HepG2 (cell line): ENCODE results near the gene ZNF416. TPM values are rescaled to one million over a fixed set of nuclear protein-coding genes. Genes with fewer than 3 reads are reported as not detected.

Experiments used
- ATAC-seq: fragments of 200-7000 bp; cut with Tn5 transposase; 3 replicates; pipeline ENCODE4 v1.9.1; 2020; ENCODE audit warnings: mild to moderate bottlenecking, moderate library complexity
- BruUV-seq: library from RNA; stranded (reverse); fragments of 400-500 nt; replicated peaks from 2 replicates; lab custom pipeline; 2021; lab: Mats Ljungman, UMichigan
- CTCF ChIA-PET: fragments of 300-600 bp; formaldehyde crosslinking; extraction: SDS; loops from one replicate; lab custom pipeline; 2021; ENCODE audit warnings: low total read pairs, inconsistent platforms, low intra/inter-chr PET ratio; lab: Yijun Ruan, JAX
- POLR2A ChIA-PET: fragments of 350-600 bp; sonication (Branson Sonifier 250); formaldehyde crosslinking; loops from one replicate; lab custom pipeline; 2020; ENCODE audit warnings: antibody characterized with exemption, inconsistent platforms; lab: Yijun Ruan, JAX
- DNase-seq: peaks from one replicate; pipeline ENCODE4 v3.0.0-alpha.2; 2015; ENCODE audit warnings: low spot score
- FAIRE-seq: peaks from 3 replicates; lab custom pipeline; 2011; peaks lifted over from hg19 to GRCh38; lab: Jason Lieb, UNC
- H2AFZ ChIP-seq: one replicate; pipeline ENCODE4 v1.6.1; 2011; ENCODE audit warnings: low read length, inconsistent platforms
- H3K27ac ChIP-seq: fragments of 300-600 bp; 3 replicates; pipeline ENCODE4 v1.8.0; 2011; ENCODE audit warnings: mixed run types, mild to moderate bottlenecking, mixed read lengths, low read length, inconsistent platforms; ENCODE audit not compliant: insufficient read depth; ENCODE audit errors: extremely low read length
- H3K27me3 ChIP-seq, 2 experiments: fragments of 200-600 bp in 1 of 2; 2 replicates in 1 of 2; 3 replicates in 1 of 2; pipeline versions ENCODE4 v1.6.0 to v1.8.0; 2011; ENCODE audit warnings: low read length in 2 of 2, mild to moderate bottlenecking in 2 of 2, moderate library complexity in 2 of 2, inconsistent platforms in 1 of 2; ENCODE audit not compliant: insufficient read depth in 2 of 2, control insufficient read depth in 1 of 2
- H3K36me3 ChIP-seq, 2 experiments: fragments of 200-600 bp in 1 of 2; replicated peaks in 1 of 2; 2 replicates in 1 of 2; 3 replicates in 1 of 2; pipeline versions ENCODE4 v1.5.1 to v1.8.0; 2011; ENCODE audit warnings: low read length in 2 of 2, inconsistent platforms in 1 of 2; ENCODE audit not compliant: insufficient read depth in 2 of 2, control insufficient read depth in 1 of 2
- H3K4me1 ChIP-seq: 2 replicates; pipeline ENCODE4 v1.5.1; 2012; ENCODE audit warnings: low read length, inconsistent platforms; ENCODE audit not compliant: insufficient read depth
- H3K4me2 ChIP-seq: 2 replicates; pipeline ENCODE4 v1.6.0; 2011; ENCODE audit warnings: low read depth, low read length, inconsistent platforms
- H3K4me3 ChIP-seq, 3 experiments: fragments of 200-600 bp in 1 of 3; sonication (generic), shearing (Covaris generic) in 1 of 3; replicated peaks in 1 of 3; 2 replicates each; pipeline ENCODE4 v1.5.1; 2011 to 2016; ENCODE audit warnings: low read length in 3 of 3, inconsistent platforms in 2 of 3, low read depth in 2 of 3, mild to moderate bottlenecking in 2 of 3, control low read depth in 1 of 3, mixed read lengths in 1 of 3; ENCODE audit not compliant: insufficient read depth in 1 of 3
- H3K79me2 ChIP-seq: one replicate; pipeline ENCODE4 v1.6.1; 2011; ENCODE audit warnings: low read length, inconsistent platforms; ENCODE audit not compliant: insufficient read depth
- H3K9ac ChIP-seq: 2 replicates; pipeline ENCODE4 v1.6.0; 2011; ENCODE audit warnings: mild to moderate bottlenecking, low read depth, low read length, inconsistent platforms; ENCODE audit not compliant: insufficient read depth
- H3K9me3 ChIP-seq: 2 replicates; pipeline ENCODE4 v1.5.1; 2012; ENCODE audit warnings: mild to moderate bottlenecking, low read length
- H4K20me1 ChIP-seq: 2 replicates; pipeline ENCODE4 v1.6.0; 2011; ENCODE audit warnings: inconsistent platforms, mild to moderate bottlenecking, low read length, moderate library complexity; ENCODE audit not compliant: insufficient read depth
- BORCS8-MEF2B ChIP-seq: sonication (generic); formaldehyde crosslinking; IDR thresholded peaks from 2 replicates; pipeline ENCODE4 v1.8.0; 2022; ENCODE audit warnings: mild to moderate bottlenecking, missing genetic modification reagents
- ZFP90 ChIP-seq: sonication (generic); formaldehyde crosslinking; IDR thresholded peaks from 2 replicates; pipeline ENCODE4 v1.8.0; 2022; ENCODE audit warnings: missing genetic modification reagents, mild to moderate bottlenecking, inconsistent platforms, borderline replicate concordance
- ZNF274 ChIP-seq: sonication (generic); formaldehyde crosslinking; IDR thresholded peaks from 2 replicates; pipeline ENCODE4 v1.5.1; 2020; ENCODE audit warnings: mild to moderate bottlenecking, missing genetic modification reagents
- ZNF484 ChIP-seq: sonication (generic); formaldehyde crosslinking; IDR thresholded peaks from 2 replicates; pipeline ENCODE4 v1.5.1; 2020; ENCODE audit warnings: mild to moderate bottlenecking, low read depth, missing genetic modification reagents, borderline replicate concordance
- ZNF598 ChIP-seq: sonication (generic); formaldehyde crosslinking; IDR thresholded peaks from 2 replicates; pipeline ENCODE4 v1.5.1; 2020; ENCODE audit warnings: mild to moderate bottlenecking, missing genetic modification reagents, borderline replicate concordance
- ZNF737 ChIP-seq: sonication (generic); formaldehyde crosslinking; IDR thresholded peaks from 2 replicates; pipeline ENCODE4 v1.5.0; 2020; ENCODE audit warnings: missing genetic modification reagents, mild to moderate bottlenecking, borderline replicate concordance
- WGBS: methylation state at CpG from one replicate; pipeline ENCODE4 v1.1.6; 2017; ENCODE audit warnings: low lambda C conversion rate; 5-methylcytosine and 5-hydroxymethylcytosine counted together
- in situ Hi-C: cut with HindIII; loops from 2 replicates; pipeline ENCODE4 v1.10.0; 2017; ENCODE audit warnings: low pct_unique_long_range_greater_than_20kb; ENCODE audit not compliant: extremely low pct_ligation_motif_present
- intact Hi-C: fragments of 100-400 bp; cut with micrococcal nuclease; formaldehyde crosslinking; loops from one replicate; pipeline ENCODE4 v1.10.0; 2022; ENCODE audit not compliant: unreplicated experiment
- polyA plus RNA-seq, 8 experiments: library from polyadenylated mRNA; depleted of rRNA in 3 of 8; stranded (reverse) in 7 of 8; unstranded in 1 of 8; fragments of >200 nt; fragmentation: Illumina TruSeq in 4 of 8; extraction: Trizol in 4 of 8; gene quantifications; 2 replicates each; pipeline versions ENCODE4 v1.2.1 to v1.2.3, GENCODE V29; 2011 to 2016; ENCODE audit warnings: low read depth in 4 of 8, missing spikeins in 1 of 8, mixed read lengths in 1 of 8; ENCODE audit not compliant: insufficient read depth in 1 of 8
- total RNA-seq, 5 experiments: library from RNA; depleted of rRNA; stranded (reverse); fragments of >200 nt; fragmentation: Illumina TruSeq; extraction: Trizol; gene quantifications; 2 replicates each; pipeline ENCODE4 v1.2.3, GENCODE V29; 2016; ENCODE audit warnings: low read depth in 1 of 5
- TF ChIP-seq, protein P1 (sequence below): sonication (generic); formaldehyde crosslinking; IDR thresholded peaks from 2 replicates; pipeline ENCODE4 v1.8.0; 2022; ENCODE audit warnings: mild to moderate bottlenecking, missing genetic modification reagents, moderate library complexity
- TF ChIP-seq, protein P2 (sequence below), 2 experiments: IDR thresholded peaks; 2 replicates each; pipeline ENCODE4 v1.6.1; 2011 to 2012; ENCODE audit warnings: low read length in 2 of 2, borderline replicate concordance in 1 of 2, low read depth in 1 of 2, mild to moderate bottlenecking in 1 of 2, moderate library complexity in 1 of 2
- TF ChIP-seq, protein P3 (sequence below): sonication (generic); formaldehyde crosslinking; conservative IDR thresholded peaks from 2 replicates; pipeline ENCODE4 v1.4.0; 2020; ENCODE audit warnings: missing genetic modification reagents

The ZNF416 gene
- total and polyA plus RNA-seq, 2 of the 13 experiments (the other 11 are each of a cell fraction or from before 2014, with no cell fraction given): 1.5 to 5.3 TPM

DNA sequence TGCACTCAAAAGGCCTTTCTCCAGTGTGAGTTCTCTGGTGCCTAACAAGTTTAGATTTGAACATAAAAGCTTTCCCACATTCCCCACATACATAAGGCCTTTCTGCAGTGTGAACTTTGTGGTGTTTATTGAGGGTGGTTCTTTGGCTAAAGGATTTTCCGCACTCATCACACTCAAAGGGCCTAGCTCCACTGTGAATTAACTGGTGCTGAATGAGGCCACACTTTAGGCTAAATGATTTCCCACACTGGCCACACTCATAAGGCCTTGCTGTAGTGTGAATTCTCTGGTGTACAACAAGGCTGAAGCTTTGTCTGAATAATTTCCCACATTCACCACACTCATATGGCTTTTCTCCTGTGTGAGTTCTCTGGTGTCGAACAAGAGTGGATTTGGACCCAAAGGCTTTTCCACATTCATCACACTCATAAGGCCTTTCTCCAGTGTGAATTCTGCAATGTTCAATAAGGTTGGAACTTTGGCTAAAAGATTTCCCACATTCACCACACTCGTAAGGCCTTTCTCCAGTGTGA lies 6.2 kb downstream of the ZNF416 start:
- Histone ChIP-seq H3K27ac (no peak overlapping the region), H2AFZ (no peak overlapping the region), H4K20me1 (no peaks in the 10 kb centered on the region), H3K27me3 (no peaks in the 10 kb centered on the region), H3K9me3 (peaks cover 78% of the 10 kb centered on the region), H3K36me3 (peaks cover 14 to 51% of the 10 kb centered on the region in 2 experiments), H3K4me2 (no peak overlapping the region), H3K4me1 (peaks cover 4% of the 10 kb centered on the region), H3K4me3 (no peak overlapping the region), H3K9ac (no peak overlapping the region), H3K79me2 (peaks cover 9% of the 10 kb centered on the region)
- intact Hi-C loops (no loop called here), in situ Hi-C loops (loop anchor here (10.0 kb wide), 1 partner anchor 582 kb away; the partner anchor contains the start of gene ZNF329)
- DNase-seq: no peak
- CTCF ChIA-PET: no interaction called here
- WGBS: 98% methylated on average over 3 of the region's 3 CpGs
- POLR2A ChIA-PET: no interaction called here
- no peak for ATAC-seq
- TF ChIP-seq ZNF598 (CRISPR knock-in tag): no peak
- peak; percentile 87; the same call in 1 of the 2 replicates for TF ChIP-seq ZNF274 (CRISPR knock-in tag)
- no peak for FAIRE-seq
- BruUV-seq: no TSS peak

DNA sequence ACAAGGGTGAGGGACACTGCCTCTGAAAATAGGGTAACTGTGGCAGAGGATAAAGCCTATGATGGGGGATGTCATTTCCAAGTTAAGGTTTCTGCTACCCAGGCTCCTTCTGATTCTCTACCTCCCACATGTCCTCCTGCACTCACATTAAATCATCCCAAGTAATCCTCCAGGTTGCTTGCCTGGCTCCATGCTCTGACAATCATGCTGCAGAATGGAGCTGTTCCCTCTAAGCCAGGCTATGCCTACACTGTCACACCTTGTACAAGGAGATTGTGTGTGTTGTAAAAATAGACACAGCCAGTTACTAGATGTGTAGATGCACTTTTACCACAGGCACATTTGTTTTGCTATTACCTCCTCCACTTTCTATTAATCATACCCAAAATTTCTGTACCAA lies 8.0 kb downstream of the ZNF416 start:
- BruUV-seq: no TSS peak
- H3K27ac ChIP-seq: no peak overlapping the region
- H3K4me3 ChIP-seq: no peak overlapping the region
- ChIA-PET POLR2A (no interaction called here), CTCF (no interaction called here)
- H3K4me2 ChIP-seq: no peak overlapping the region
- no peaks in the 10 kb centered on the region for H4K20me1 ChIP-seq
- DNase-seq (no peak), FAIRE-seq (no peak), ATAC-seq (no peak)
- H3K9me3 ChIP-seq: peaks cover 96% of the 10 kb centered on the region
- no peaks in the 10 kb centered on the region for H3K27me3 ChIP-seq
- intact Hi-C loops: no loop called here
- peaks cover 13 to 39% of the 10 kb centered on the region in 2 experiments for H3K36me3 ChIP-seq
- no peak overlapping the region for H2AFZ ChIP-seq
- no peaks in the 10 kb centered on the region for H3K4me1 ChIP-seq
- no peaks in the 10 kb centered on the region for H3K79me2 ChIP-seq
- H3K9ac ChIP-seq: no peak overlapping the region
- in situ Hi-C loops: loop anchor here (10.0 kb wide), 1 partner anchor 584 kb away; the partner anchor contains the start of gene ZNF329
- TF ChIP-seq BORCS8-MEF2B (no peak), ZNF484 (CRISPR knock-in tag) (no peak), ZNF737 (CRISPR knock-in tag) (no peak), ZFP90 (CRISPR knock-in tag) (no peak)
- TF ChIP-seq, protein P1, sequence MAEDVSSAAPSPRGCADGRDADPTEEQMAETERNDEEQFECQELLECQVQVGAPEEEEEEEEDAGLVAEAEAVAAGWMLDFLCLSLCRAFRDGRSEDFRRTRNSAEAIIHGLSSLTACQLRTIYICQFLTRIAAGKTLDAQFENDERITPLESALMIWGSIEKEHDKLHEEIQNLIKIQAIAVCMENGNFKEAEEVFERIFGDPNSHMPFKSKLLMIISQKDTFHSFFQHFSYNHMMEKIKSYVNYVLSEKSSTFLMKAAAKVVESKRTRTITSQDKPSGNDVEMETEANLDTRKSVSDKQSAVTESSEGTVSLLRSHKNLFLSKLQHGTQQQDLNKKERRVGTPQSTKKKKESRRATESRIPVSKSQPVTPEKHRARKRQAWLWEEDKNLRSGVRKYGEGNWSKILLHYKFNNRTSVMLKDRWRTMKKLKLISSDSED: no peak
- TF ChIP-seq, protein P2, sequence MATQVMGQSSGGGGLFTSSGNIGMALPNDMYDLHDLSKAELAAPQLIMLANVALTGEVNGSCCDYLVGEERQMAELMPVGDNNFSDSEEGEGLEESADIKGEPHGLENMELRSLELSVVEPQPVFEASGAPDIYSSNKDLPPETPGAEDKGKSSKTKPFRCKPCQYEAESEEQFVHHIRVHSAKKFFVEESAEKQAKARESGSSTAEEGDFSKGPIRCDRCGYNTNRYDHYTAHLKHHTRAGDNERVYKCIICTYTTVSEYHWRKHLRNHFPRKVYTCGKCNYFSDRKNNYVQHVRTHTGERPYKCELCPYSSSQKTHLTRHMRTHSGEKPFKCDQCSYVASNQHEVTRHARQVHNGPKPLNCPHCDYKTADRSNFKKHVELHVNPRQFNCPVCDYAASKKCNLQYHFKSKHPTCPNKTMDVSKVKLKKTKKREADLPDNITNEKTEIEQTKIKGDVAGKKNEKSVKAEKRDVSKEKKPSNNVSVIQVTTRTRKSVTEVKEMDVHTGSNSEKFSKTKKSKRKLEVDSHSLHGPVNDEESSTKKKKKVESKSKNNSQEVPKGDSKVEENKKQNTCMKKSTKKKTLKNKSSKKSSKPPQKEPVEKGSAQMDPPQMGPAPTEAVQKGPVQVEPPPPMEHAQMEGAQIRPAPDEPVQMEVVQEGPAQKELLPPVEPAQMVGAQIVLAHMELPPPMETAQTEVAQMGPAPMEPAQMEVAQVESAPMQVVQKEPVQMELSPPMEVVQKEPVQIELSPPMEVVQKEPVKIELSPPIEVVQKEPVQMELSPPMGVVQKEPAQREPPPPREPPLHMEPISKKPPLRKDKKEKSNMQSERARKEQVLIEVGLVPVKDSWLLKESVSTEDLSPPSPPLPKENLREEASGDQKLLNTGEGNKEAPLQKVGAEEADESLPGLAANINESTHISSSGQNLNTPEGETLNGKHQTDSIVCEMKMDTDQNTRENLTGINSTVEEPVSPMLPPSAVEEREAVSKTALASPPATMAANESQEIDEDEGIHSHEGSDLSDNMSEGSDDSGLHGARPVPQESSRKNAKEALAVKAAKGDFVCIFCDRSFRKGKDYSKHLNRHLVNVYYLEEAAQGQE (IDR thresholded peaks at IDR 0.05; ENCODE audit: borderline replicate concordance in 1 of 2, low read depth in 1 of 2, low read length in 2 of 2): no peak
- TF ChIP-seq, protein P3, sequence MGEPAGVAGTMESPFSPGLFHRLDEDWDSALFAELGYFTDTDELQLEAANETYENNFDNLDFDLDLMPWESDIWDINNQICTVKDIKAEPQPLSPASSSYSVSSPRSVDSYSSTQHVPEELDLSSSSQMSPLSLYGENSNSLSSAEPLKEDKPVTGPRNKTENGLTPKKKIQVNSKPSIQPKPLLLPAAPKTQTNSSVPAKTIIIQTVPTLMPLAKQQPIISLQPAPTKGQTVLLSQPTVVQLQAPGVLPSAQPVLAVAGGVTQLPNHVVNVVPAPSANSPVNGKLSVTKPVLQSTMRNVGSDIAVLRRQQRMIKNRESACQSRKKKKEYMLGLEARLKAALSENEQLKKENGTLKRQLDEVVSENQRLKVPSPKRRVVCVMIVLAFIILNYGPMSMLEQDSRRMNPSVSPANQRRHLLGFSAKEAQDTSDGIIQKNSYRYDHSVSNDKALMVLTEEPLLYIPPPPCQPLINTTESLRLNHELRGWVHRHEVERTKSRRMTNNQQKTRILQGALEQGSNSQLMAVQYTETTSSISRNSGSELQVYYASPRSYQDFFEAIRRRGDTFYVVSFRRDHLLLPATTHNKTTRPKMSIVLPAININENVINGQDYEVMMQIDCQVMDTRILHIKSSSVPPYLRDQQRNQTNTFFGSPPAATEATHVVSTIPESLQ: no peak
